Vagina (tissue), 2 donors: ENCODE data around the gene MAST4. TPM values are rescaled to one million over a fixed set of nuclear protein-coding genes. Genes with fewer than 3 reads are reported as not detected.

Experiments
- DNase-seq, 2 donors: peaks; one replicate each; pipeline ENCODE4 v3.0.0-alpha.2; 2017; ENCODE audit errors: extremely low spot score in 2 of 2
- H3K27ac ChIP-seq: fragments of 200-600 bp; sonication (generic); one replicate; pipeline ENCODE4 v1.5.1; 2019
- H3K27me3 ChIP-seq: fragments of 200-600 bp; sonication (generic); one replicate; pipeline ENCODE4 v1.5.1; 2019
- H3K36me3 ChIP-seq, 2 donors: fragments of 200-600 bp; sonication (generic); one replicate each; pipeline ENCODE4 v1.5.1; 2017 to 2019
- H3K4me1 ChIP-seq: fragments of 200-600 bp; sonication (generic); one replicate; pipeline ENCODE4 v1.5.1; 2019
- H3K4me3 ChIP-seq, 2 donors: fragments of 200-600 bp; sonication (generic); 1 replicate in 1 of 2; 2 replicates in 1 of 2; pipeline ENCODE4 v1.5.1; 2016 to 2019
- H3K9me3 ChIP-seq: fragments of 200-600 bp; sonication (generic); one replicate; pipeline ENCODE4 v1.5.1; 2019
- CTCF ChIP-seq, 3 experiments: fragments of 450-650 bp in 2 of 3; fragments of 200-600 bp in 1 of 3; sonication (generic) in 1 of 3; IDR thresholded peaks; one replicate each; pipeline ENCODE4 v1.5.1; 2017 to 2019; ENCODE audit warnings: antibody characterized with exemption in 3 of 3, mild to moderate bottlenecking in 2 of 3, moderate library complexity in 2 of 3
- POLR2A ChIP-seq, 2 donors: fragments of 450-650 bp; IDR thresholded peaks; one replicate each; pipeline ENCODE4 v1.6.1; 2017; ENCODE audit warnings: antibody characterized with exemption in 2 of 2, mild to moderate bottlenecking in 2 of 2, moderate library complexity in 2 of 2
- POLR2AphosphoS5 ChIP-seq, 2 donors: sonication (generic); formaldehyde crosslinking; IDR thresholded peaks; one replicate each; pipeline ENCODE4 v1.9.0; 2017; ENCODE audit warnings: antibody characterized with exemption in 2 of 2, mild to moderate bottlenecking in 2 of 2, low read depth in 1 of 2; ENCODE audit not compliant: insufficient read depth in 1 of 2
- intact Hi-C: fragments of 100-400 bp; cut with DNase I; formaldehyde crosslinking; loops from one replicate; pipeline ENCODE4 v1.15.1; 2023
- total RNA-seq: library from RNA; depleted of rRNA; stranded (reverse); fragments of >200 nt; gene quantifications from one replicate; pipeline ENCODE4 v1.2.3, GENCODE V29; 2016

The MAST4 gene
- 85.9 TPM for total RNA-seq

- DNase-seq, result no peak
- TF ChIP-seq CTCF (IDR thresholded peaks at IDR 0.05) (no peak), POLR2AphosphoS5 (IDR thresholded peaks at IDR 0.05; ENCODE audit: insufficient read depth in 1 of 2, low read depth in 1 of 2) (peak in 1 of 2 donors; percentile 67), POLR2A (IDR thresholded peaks at IDR 0.05) (peak in 1 of 2 donors; percentile 64)
- H3K4me1 ChIP-seq, result peaks cover 15% of the 10 kb centered on the region
- no peaks in the 10 kb centered on the region for H3K27me3 ChIP-seq
- no peaks in the 10 kb centered on the region for H3K9me3 ChIP-seq
- no peaks in the 10 kb centered on the region for H3K36me3 ChIP-seq
- H3K27ac ChIP-seq, result peak within 1 kb of the TSS; percentile 14
- intact Hi-C loops, result no loop called here
- H3K4me3 ChIP-seq, result peak within 1 kb of the TSS; percentile 56 to 59
These were observed at the start of gene MAST4 for GRCh38 chr5:66595756-66596635. Gene MAST4 (plus strand): TSS chr5:66596393. CDS start chr5:66596656, 263 bp downstream.

GRCh38 chr5:66546541-66546940 lies 49.7 kb upstream of the MAST4 start:
- DNase-seq, result no peak
- no peaks in the 10 kb centered on the region for H3K9me3 ChIP-seq
- TF ChIP-seq POLR2AphosphoS5 (IDR thresholded peaks at IDR 0.05; ENCODE audit: insufficient read depth in 1 of 2, low read depth in 1 of 2) (no peak), CTCF (IDR thresholded peaks at IDR 0.05) (no peak), POLR2A (IDR thresholded peaks at IDR 0.05) (no peak)
- no peaks in the 10 kb centered on the region for H3K27me3 ChIP-seq
- H3K36me3 ChIP-seq, result no peaks in the 10 kb centered on the region
- H3K27ac ChIP-seq, result no peak overlapping the region
- no peak overlapping the region for H3K4me3 ChIP-seq
- H3K4me1 ChIP-seq, result no peaks in the 10 kb centered on the region
- intact Hi-C loops, result no loop called here

- Histone ChIP-seq H3K27ac (no peak overlapping the region), H3K4me3 (no peak overlapping the region), H3K4me1 (no peaks in the 10 kb centered on the region), H3K27me3 (no peaks in the 10 kb centered on the region), H3K36me3 (no peaks in the 10 kb centered on the region), H3K9me3 (peaks cover 6% of the 10 kb centered on the region)
- TF ChIP-seq CTCF (IDR thresholded peaks at IDR 0.05) (no peak), POLR2AphosphoS5 (IDR thresholded peaks at IDR 0.05; ENCODE audit: insufficient read depth in 1 of 2, low read depth in 1 of 2) (no peak), POLR2A (IDR thresholded peaks at IDR 0.05) (no peak)
- DNase-seq, result no peak
- intact Hi-C loops, result no loop called here
These were observed 44.9 kb upstream of the MAST4 start for GRCh38 chr5:66551338-66551737.

- no peak overlapping the region for H3K27ac ChIP-seq
- H3K27me3 ChIP-seq, result no peaks in the 10 kb centered on the region
- H3K36me3 ChIP-seq, result no peaks in the 10 kb centered on the region
- H3K4me3 ChIP-seq, result no peak overlapping the region
- peaks cover 6% of the 10 kb centered on the region for H3K9me3 ChIP-seq
- intact Hi-C loops, result no loop called here
- no peak for DNase-seq
- TF ChIP-seq CTCF (IDR thresholded peaks at IDR 0.05) (no peak), POLR2AphosphoS5 (IDR thresholded peaks at IDR 0.05; ENCODE audit: insufficient read depth in 1 of 2, low read depth in 1 of 2) (no peak), POLR2A (IDR thresholded peaks at IDR 0.05) (no peak)
- no peaks in the 10 kb centered on the region for H3K4me1 ChIP-seq
These were observed 44.2 kb upstream of the MAST4 start for GRCh38 chr5:66551945-66552344.

GRCh38 chr5:66553368-66553912 lies 42.8 kb upstream of the MAST4 start:
- intact Hi-C loops, result no loop called here
- Histone ChIP-seq H3K27me3 (no peaks in the 10 kb centered on the region), H3K9me3 (peaks cover 6% of the 10 kb centered on the region), H3K27ac (no peak overlapping the region), H3K4me1 (no peaks in the 10 kb centered on the region), H3K4me3 (no peak overlapping the region), H3K36me3 (no peaks in the 10 kb centered on the region)
- DNase-seq, result no peak
- TF ChIP-seq POLR2A (IDR thresholded peaks at IDR 0.05), result no peak
- TF ChIP-seq CTCF (IDR thresholded peaks at IDR 0.05), result no peak
- TF ChIP-seq POLR2AphosphoS5 (IDR thresholded peaks at IDR 0.05; ENCODE audit: insufficient read depth in 1 of 2, low read depth in 1 of 2), result no peak
